Measurements from ENCODE around the gene FBXL17.
A peak's percentile ranks its signal among the peaks of the same experiment; 100 is the strongest.
"Not testable (repeated sequence)": the region's sequence is repeated elsewhere in the genome, so short reads cannot be mapped to it uniquely, and the experiment has no call there.

Gene FBXL17

DNA sequence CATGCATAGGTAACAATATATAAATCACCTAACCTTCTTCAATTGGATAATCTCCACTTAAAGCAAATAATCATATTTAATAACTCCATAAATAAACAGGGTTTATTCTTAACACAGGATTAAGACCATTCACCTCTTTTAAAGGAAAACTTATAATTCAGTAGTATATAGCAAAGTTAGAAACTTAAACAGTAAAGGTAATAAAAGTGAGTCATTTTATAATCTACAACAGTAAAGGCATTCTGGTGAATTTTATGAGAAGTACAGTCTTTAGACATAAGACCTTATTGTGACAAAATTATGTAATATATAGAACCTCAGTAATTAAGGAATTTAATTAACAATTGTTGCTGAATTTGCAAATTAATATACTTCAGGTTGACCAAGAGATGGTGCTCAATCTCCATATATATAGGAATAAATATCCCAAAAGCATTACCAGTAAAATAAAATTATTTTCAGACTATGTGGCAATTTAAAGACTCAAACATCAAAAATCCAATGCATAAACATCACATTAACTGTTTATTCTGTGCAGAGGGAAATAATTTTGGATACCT, 84.8 kb downstream of the FBXL17 start:
- no peak for DNase-seq

DNA sequence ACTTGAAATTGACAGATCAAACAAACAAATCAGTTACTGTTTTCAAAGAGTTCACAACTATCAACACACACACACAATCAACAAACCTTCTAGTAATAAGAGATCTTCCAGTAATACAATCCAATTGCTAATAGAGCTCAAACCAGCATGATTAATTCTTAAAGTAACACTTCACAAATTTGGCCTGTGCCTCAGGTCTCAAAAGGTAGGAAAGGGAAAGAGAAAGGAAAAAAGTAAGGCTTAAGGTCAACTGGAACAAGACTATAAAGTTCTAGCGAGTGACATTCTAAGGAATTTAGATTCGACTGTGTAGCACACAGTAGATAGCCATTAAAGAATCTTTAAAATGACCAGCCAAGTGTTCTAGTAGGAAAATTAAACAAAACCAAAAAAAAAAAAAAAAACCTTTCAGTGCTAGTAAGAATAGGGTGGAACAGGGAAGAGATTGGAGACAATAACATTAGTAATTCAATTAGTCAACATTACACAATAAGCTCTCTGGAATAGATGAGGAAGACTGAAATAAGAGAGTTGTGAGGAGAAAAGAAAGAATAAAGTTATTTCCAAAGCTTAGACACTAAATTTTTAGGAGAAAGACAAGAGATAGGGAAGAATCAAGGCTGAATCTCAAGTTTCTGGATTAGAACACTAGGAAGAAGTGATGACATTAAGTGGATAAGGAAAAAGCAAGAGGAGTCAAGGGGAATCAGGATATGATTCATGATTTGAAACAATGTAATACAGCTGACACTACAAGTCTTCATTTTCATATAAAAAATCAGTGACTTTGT, 86.1 kb downstream of the FBXL17 start:
- peak in 1 of 3 experiments; percentile 4 for DNase-seq

DNA sequence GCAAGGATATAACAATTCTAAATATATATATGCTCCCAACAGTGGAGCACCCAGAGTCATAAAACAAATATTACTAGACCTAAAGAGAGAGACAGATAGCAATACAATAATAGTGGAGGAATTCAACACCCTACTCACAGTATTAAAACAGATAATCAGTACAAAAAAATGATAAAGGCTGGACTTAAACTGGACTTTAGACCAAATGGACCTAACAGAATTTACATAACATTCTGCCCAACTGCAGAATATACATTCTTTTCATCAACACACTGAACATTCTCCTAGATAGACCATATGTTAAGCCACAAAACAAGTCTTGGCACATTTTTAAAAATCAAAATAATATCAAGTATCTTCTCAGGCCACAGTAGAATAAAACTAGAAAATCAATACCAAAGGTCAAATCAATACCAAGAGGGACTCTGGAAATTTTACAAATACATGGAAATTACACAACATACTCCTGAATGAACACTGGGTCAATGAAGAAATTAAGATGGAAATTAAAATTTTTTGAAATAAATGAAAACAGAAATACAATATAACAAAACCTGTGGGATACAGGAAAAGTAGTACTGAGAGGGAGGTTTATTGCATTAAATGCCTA, 100.8 kb downstream of the FBXL17 start:
- no peak for DNase-seq

DNA sequence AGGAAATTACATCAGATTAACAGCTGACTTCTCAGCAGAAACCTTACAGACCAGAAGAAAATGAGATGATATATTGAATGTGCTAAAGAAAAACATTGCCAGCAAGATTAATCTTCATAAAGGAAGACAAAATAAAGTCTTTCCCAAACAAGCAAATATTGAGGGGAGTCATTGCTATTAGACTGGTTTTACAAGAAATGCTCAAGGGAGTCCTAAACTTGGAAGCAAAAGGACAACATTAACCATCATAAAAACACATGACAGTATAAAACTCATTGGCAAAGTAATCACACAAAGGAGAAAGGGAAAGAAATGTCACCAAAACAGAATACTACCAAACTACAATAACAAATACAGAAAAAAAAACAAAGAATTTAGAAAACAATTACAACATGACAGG, 101.7 kb downstream of the FBXL17 start:
- DNase-seq = no peak

DNA sequence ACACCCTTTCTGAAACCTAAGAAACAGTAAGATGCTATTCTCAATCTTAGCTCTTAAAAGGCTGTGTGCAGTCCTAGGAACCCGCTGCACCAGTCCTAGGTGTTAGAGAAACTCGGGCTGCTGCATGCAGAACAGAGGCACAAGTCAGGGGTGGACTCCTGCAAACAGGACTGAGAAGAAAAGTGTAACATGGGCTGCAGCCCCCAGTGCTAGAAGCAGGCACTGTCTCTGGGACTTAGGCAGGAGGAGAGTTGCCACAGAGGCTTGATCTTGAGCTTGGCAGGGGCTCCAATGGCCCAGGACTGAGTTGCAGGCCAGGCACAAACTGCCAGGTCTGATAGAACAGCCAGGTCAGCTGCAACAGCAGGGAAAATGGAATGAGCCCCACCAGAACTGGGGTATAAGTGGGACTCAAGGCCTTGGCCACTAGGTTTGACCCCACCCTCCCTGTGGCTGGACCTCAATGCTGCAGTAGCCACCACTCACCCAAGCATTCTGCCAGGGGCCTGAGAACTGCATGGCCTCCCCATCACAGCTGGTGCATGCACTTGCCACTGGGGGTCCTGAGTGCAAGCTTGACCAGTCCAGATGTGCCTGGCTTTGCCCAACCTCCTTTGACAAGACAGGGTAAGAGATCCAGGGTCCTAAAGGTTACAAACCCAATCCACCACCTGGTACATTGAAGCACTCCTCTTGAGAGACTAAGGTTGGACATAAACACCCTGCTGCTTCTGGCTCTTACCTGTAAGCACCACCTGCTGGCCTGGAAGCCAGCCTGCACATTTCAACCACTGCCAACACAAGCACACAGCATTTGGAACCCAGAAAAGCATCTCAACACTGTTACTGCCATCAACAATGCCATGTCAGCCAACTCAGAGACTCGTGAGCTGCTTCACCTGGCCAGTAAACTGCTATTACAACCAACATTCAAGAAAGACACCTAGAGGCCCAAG, 103.3 kb downstream of the FBXL17 start:
- no peak for DNase-seq

DNA sequence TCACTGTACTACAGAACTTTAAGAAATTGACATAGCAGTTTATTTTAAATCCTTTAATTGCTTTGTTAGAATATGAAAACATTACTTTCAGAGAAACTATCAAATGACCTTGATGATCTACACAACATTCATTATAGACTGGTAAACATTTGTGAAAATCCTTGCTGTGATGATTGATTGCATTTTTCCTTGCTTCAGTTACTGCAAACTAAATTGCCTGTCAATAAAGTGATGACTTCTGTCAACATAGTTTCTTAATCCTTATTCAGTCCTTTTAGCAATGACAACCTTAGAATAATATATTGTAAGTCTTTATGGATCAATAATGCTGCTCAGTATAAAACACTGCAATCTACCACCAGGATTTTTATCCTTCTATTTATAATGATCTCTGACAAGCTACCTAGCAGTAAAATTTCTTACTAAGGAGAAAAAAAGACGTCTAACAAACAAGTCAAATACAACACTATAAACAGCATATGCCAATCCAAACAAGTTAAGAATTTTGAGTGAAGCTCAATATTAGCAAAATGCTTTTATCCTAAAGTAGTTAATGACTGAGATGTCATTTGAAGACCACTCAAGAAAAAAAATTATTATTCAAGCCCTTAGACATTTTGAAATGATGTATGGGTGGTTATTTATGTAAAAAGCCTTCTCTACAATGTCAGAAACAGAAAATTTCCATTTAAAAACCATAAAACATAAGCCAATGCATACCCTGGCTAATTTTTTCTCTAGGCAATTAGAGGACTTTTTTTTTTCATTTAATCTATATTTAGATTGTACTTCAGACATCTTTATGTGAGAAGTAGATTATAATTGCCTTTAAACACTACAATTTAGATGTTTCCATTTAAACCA, 105.5 kb downstream of the FBXL17 start:
- DNase-seq = peak; percentile 1 to 72 (median 18)

DNA sequence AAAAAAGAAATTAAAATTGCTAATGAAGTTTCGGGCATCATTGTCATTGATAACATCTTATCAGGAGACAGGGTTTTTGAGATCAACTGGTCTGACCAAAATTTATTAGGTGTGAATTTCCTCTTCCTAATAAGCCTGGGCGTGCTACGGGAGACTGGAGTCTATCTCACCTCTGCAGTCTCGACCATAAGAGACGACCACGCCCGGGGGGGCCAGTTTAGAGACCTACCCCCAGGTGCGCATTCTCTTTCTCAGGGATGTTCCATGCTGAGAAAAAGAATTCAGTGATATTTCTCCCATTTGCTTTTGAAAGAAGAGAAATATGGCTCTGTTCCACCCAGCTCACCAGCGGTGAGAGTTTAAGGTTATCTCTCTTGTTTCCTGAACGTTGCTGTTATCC, 107.8 kb downstream of the FBXL17 start:
- DNase-seq = not testable (repeated sequence)

DNA sequence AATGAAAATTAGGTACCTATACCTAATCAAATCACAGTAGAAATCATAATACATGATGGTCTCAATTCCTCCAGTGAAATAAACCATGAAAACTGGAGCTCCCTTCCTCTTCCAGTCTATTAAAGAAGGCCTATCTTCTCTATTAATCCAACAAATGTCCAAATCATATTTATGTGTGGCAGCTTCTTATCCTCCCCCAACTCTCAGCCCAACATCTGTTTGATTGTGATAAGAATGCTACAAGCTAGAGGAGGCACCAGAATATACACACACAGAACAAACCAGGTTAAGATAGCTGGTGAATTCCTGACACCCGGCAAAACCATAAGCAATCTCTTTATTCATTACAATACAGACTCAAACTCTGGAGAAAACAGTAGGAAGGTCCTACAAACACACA, 110.8 kb downstream of the FBXL17 start:
- no peak for DNase-seq

DNA sequence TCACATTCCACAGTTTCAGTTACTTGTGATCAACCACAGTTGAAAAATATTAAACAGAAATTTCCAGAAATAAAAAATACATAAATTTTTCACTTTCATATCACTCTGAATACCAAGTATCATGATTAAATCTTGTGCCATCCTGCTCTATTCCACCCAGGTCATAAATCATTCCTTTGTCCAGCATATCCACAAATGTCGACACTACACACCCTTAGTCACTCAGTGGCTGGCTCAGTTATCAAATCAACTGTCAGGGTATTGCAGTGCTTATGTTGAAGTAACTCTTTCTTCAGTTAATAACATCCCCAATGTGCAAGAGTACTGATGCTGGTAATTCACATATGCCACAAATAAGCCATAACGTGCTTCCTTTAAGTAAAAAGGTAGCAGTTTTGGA, 115.7 kb downstream of the FBXL17 start:
- DNase-seq = peak in 1 of 3 experiments; percentile 12

DNA sequence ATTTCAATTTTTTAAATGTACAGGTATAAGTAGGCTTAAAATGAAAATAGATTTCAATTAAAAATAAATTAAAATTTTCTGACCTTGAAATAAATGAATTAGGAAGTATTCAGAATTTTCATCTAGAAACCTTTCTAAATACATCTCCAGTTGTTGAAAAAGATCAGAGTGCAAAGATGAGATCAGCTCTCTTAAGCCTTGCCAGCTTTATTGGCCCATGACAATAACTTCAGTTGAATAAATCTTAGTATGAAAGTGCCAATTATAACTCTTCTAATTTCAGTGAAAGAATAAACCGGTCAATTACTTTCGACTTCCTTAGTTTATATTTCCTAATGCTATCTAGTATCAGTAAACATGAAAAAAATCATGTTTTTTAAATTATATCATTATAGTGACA, 117.4 kb downstream of the FBXL17 start:
- peak in 1 of 3 experiments; percentile 34 for DNase-seq

DNA sequence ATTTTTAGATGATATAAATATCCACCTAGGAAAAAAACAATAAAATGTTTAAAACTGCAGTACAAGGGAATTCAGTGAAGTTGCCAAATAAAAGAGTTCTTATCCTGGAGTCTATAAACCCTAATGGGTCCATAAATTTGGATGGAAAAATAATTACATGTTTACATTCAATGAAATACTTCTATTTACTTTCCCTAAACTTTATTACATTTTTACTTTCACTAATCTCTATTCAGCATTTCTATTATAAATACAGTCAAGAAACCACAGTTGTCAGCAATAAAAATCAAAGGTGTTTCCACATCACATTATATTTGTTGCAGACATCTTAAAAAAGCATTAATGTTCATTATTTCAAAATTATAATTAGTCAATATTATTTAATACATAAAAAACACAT, 118.6 kb downstream of the FBXL17 start:
- no peak for DNase-seq

DNA sequence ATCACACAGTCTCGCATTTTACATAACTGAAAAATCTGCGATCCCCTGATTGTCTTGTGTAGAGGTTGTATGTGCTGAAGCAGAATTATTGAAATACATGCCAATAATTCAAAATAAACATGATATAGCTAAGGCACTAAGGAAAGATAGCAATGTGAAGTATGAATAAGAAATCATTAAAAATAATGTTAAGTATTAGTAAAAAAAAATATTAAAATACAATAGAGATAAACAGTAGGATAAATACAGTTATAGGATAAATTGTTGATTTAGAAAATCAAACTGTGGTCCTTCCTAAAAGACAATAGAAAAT, 121.1 kb downstream of the FBXL17 start:
- no peak for DNase-seq

DNA sequence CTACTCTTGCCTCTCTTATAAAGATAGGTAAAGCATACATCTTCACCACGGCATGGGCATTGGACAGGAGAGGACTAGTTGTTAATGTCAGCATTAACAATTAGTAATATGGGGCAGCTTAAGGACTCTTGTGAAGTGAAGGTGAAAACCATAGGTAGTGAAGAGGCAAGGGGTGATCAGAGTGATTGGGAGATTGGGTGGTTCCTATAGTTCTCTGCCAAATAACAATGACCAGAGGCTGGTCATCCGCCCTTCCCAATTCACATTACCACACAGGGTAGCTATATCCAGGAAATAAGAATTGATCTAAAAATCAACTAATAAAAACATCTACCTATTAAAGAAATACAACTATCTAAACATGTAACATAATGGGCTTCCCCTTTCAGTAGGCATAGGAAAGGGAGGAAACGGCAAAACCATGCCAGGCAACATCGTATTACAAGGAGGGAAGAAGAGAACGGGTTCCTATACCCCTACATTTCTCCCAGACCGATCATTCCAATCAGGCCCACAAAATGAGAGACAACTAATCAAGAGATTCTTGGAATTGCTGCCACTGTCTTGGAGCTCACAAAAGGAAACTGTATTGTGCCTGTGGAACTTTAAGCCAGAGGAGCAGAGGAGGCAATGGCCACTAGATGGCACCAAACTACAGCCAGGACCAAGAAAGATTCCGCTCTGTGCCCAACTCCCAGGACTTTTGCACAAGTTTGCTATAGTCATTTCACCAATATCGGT, 121.6 kb downstream of the FBXL17 start:
- DNase-seq = peak; percentile 42 to 75 (median 74)

DNA sequence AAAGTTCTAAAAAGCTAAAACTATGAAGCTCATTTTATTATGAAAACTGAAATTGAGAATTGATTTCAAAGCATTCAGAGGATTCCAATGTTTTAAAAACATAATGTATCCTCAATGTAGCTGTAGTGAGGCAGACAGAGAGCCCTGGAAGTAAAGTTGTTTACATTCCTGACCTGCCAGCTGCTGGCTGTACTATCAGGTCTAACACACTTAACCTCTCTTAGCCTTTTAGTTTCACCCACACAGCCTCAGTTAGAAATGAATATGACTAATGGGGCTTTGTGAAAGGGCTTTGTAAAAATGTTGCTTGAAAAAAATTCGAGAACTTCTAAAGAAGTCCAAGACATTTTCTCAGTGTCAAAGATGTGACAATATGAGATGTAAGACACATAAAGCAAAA, 122.6 kb downstream of the FBXL17 start:
- peak in 2 of 3 experiments; percentile 4 to 62 for DNase-seq

DNA sequence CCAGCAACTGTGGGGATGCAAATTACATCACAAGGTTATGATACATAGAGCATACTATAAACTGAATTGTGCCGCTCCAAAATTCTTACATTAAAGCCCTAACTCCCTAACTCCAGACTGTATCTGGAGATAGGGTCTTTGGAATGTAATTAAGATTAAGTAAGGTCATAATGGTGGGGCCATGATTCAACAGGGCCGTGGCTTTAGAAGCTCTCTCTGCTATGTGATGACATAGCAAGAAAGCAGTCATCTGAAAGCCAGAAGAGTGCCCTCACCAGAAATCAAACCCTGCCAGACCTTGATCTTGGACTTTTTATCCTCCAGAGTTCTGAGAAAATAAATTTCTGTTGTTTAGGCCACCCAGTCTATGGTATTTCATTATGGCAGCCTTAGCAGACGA, 123.9 kb downstream of the FBXL17 start:
- no peak for DNase-seq

DNA sequence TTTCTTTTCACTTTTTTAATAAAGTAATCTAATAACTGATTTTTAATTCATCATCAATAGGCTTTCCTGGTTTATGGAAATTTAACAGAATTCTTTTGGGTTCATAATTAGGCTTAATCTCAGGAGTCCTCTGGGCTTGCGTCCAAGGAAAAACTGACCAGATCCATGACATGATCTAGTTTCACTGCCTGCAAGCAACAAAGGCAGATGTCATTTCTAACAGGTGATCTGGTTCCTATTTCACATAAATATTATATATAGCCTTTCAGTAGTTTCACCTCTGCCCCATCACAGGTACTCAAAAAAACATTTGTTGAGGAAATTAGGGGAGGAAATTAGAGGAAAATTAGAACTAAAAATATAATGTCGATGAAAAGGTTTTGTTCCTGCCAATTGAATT, 126.4 kb downstream of the FBXL17 start:
- peak in 2 of 3 experiments; percentile 4 to 61 for DNase-seq

DNA sequence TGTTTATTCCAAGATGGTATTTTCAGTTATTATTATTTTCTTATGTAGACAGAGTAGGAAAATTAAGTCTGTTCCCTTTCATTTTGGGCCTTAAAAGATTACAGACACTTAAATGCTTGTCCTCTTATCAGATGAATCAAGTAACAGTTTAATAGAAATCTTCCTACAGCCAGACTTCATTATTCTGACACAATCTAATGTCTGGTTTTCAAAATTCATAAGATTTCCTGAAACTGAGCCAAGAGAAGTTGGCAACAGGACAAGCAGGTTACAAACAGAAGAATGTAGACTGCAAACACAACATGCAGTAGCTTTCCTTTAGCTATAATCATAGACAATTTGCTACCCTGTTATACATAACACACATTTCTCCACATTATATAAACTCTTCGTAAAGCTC, 130.5 kb downstream of the FBXL17 start:
- DNase-seq = no peak

DNA sequence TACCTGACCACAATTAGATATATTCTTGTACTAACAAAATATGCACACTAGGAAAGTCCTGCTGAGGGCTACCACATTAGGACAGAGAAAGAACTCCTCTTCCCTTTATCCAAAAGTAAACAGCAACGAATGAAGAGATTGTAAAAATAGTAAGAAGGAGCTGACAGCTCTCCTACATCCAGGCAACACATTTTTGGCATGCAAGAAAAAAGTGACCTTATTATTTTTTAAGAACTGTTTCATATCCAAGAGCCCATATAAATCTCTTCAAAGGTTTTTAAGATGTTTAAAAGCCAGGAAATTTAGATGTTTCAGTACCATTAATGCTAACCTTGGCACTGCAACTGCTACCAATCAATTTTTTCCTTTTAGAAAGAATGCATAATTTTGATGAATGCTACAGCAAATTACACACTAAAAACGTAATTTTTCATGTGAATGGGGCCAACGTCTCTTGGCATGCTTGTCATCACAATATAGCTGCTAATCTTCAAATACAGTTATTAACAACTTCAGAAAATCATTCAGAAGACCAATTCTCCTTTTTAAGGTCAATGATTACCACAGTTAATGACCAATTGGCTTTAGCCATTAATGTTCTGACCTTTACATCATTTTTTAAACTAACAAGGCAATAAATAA, 132.0 kb downstream of the FBXL17 start:
- DNase-seq = peak in 1 of 3 experiments; percentile 3

DNA sequence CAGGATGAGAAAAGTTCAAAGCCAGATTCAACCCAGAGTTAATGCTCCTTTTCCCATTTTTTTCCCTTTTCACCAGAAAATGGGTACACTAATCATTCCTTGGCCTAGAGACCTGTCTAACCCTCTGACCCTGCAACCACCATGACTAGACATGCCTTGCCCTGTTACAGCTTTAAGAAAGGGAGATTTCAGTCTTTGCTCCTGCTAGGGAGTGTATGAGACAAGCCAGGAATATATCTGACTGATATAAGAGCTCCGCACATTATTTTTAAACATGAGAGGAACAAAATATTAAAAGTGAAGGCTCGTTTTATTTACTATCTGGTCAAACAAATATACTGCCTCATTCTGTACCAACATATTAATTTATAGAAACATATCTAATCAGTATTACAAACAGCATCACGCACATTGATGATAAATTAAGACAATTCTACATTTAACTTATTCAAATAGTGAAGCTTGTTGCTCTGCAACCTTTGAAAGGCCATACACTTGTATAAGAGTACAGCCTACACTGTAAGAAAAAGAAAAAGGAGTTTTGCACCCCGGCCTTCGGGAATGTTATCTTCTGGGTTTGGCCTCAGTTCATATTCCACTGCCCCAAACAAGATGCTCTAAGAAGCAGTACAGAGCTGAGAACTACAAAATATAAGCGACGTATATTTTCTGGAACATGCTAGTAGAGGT, 132.7 kb downstream of the FBXL17 start:
- no peak for DNase-seq

Data from NCI-H1417 (cell line).